Hair follicular keratinocyte (primary cell): ENCODE data around the gene AQP12A. TPM values are rescaled to one million over a fixed set of nuclear protein-coding genes. Genes with fewer than 3 reads are reported as not detected.

Experiments used
- total RNA-seq: library from RNA; depleted of rRNA; stranded (reverse); fragments of >200 nt; gene quantifications from 2 replicates; pipeline ENCODE4 v1.2.3, GENCODE V29; 2015

AQP12A gene, protein sequence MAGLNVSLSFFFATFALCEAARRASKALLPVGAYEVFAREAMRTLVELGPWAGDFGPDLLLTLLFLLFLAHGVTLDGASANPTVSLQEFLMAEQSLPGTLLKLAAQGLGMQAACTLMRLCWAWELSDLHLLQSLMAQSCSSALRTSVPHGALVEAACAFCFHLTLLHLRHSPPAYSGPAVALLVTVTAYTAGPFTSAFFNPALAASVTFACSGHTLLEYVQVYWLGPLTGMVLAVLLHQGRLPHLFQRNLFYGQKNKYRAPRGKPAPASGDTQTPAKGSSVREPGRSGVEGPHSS
- total RNA-seq, result not detected in 2 replicates

DNA sequence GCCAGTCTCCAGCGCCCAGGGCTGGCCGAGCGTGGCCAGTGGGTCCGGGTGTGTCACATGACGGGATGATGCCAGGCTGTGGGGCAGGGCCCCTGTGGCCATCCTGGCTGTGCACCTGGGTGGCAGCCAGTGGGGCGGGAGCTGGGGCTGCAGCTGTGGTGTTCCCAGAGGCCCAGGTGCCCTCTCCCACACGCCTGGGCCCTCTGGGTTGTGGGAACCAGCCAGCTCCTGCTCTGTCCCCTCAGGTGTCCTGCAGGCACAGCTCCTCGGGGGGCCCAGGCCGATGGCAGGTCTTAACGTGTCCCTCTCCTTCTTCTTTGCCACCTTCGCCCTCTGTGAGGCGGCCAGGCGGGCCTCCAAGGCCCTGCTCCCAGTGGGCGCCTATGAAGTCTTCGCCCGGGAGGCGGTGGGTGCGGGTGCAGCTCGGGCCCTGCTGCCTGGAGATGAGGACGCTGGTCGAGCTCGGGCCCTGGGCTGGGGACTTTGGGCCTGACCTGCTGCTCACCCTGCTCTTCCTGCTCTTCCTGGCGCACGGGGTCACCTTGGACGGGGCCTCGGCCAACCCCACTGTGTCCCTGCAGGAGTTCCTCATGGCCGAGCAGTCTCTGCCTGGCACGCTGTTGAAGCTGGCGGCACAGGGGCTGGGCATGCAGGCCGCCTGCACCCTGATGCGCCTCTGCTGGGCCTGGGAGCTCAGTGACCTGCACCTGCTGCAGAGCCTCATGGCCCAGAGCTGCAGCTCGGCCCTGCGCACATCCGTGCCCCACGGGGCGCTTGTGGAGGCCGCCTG is at the start of gene AQP12A:
Gene AQP12A (plus strand): TSS at position 236 of the 790 bp plus-strand sequence. CDS start 48 bp downstream, at position 284.

DNA sequence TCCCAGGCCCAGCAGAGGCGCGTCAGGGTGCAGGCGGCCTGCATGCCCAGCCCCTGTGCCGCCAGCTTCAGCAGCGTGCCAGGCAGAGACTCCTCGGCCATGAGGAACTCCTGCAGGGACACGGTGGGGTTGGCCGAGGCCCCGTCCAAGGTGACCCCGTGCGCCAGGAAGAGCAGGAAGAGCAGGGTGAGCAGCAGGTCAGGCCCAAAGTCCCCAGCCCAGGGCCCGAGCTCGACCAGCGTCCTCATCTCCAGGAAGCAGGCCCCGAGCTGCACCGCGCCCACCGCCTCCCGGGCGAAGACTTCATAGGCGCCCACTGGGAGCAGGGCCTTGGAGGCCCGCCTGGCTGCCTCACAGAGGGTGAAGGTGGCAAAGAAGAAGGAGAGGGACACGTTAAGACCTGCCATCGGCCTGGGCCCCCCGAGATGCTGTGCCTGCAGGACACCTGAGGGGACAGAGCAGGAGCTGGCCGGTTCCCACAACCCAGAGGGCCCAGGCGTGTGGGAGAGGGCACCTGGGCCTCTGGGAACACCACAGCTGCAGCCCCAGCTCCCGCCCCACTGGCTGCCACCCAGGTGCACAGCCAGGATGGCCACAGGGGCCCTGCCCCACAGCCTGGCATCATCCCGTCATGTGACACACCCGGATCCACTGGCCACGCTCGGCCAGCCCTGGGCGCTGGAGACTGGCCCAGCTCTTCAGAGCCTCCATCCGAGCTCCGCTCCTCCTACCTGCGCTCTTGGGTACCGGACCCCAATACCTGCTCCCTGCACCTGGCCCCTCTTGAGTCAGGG is 9.0 kb upstream of the AQP12A start, which contains the start of gene AQP12B:
Gene AQP12B (minus strand): TSS at position 455 of the 794 bp plus-strand sequence. CDS start 48 bp downstream, at position 407.

Other genes with a start within 250 kb of the AQP12A start
- 3.5 and 6.1 TPM in 2 replicates for gene ANKMY1, start 133.9 kb upstream of the AQP12A start, total RNA-seq
- 2.5 and 4.6 TPM in 2 replicates for gene DUSP28, start 131.5 kb upstream of the AQP12A start, total RNA-seq
- gene RNPEPL1, start 123.4 kb upstream of the AQP12A start, total RNA-seq, result 18.6 and 35.8 TPM in 2 replicates
- gene CAPN10, start 105.1 kb upstream of the AQP12A start, total RNA-seq, result 15.6 and 16.2 TPM in 2 replicates
- not detected in 2 replicates for gene GPR35, start 66.4 kb upstream of the AQP12A start, total RNA-seq
- gene AQP12B, start 9.0 kb upstream of the AQP12A start, total RNA-seq, result not detected in 2 replicates
- gene KIF1A, start 128.4 kb downstream of the AQP12A start, total RNA-seq, result not detected in 2 replicates
- gene AGXT, start 177.0 kb downstream of the AQP12A start, total RNA-seq, result not detected in 2 replicates
- 0.11 TPM in 1 of 2 replicates, not detected in the other for gene MAB21L4, start 204.3 kb downstream of the AQP12A start, total RNA-seq
- not detected in 2 replicates for gene CROCC2, start 214.5 kb downstream of the AQP12A start, total RNA-seq